NCI-H1417 treated with DMSO at 0.1 percent for 48 hours (cell line): ENCODE results near the gene CDON.
"Not testable (repeated sequence)": the region's sequence is repeated elsewhere in the genome, so short reads cannot be mapped to it uniquely, and the experiment has no call there.

ENCODE experiments used
- DNase-seq: peaks from one replicate; lab custom pipeline; 2025; lab: John Stamatoyannopoulos, UW

The CDON gene

DNA sequence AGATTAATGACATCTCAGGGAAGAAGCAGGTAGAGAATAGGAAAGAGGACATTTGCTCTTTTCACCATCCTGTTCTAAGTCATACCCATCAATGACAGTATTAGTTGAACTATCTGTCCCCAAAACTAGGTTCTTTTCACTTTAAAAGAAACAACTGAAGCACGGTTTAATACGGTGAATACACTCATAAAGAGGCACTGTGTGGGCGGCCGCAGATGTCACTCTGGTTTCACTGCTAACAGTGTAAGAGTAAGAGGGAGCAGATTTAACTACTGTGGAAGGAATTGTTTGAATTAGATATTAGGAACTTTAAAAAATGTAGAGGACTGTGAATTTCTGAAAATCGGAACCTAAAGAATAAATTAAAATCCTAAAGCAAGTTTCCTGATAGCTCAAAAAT lies 67.4 kb downstream of the CDON start:
- no peak for DNase-seq

GRCh38 chr11:125994509-125994908 lies 68.2 kb downstream of the CDON start:
- DNase-seq: no peak

DNA sequence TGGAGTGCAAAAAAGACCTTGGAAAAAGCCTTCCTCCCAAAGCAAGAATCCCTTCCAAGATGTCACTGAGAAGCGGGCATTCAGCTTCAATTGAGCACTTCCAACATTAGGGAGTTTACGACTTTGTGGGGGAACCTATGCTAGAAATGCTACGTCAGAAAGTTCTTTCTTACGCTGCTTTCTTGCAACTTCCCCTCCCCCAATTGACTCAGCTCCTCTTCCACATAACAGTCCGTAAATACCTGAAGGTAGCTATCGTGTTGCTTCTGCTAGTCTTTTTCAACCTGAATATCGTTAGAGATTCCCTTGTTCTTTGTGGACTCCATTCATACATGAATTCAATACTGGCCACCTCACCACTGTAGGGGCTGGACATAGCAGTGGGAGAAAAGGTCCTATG lies 69.8 kb downstream of the CDON start:
- DNase-seq: no peak

- DNase-seq: no peak
These were observed 72.4 kb downstream of the CDON start for GRCh38 chr11:125990244-125990643.

DNA sequence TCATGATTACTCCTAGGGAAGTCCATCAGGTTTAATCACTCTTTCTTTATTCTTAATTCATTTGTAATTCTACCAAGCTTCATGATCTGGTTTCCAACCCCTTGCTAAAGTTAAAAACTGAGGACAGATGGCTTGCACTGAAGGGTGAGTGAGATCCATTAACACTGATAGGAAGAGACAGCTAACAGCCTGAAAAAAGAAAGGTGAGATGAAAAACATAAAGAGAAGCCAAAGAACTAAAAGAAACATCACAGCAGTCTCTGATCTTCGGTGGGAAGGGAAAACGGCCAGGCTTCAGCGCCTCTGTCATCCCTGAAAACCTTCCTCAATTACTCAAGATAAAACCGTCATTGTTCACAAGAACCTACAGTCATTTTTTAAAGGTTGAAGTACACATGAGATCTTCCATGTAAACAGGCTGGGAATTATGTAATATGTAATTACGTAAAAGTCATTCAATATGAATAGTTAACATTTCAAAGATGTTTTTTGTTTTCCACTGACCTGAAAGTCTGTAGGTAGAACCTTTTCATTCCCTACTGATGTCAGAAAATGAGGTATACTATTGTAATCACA lies 75.5 kb downstream of the CDON start:
- DNase-seq: no peak

DNA sequence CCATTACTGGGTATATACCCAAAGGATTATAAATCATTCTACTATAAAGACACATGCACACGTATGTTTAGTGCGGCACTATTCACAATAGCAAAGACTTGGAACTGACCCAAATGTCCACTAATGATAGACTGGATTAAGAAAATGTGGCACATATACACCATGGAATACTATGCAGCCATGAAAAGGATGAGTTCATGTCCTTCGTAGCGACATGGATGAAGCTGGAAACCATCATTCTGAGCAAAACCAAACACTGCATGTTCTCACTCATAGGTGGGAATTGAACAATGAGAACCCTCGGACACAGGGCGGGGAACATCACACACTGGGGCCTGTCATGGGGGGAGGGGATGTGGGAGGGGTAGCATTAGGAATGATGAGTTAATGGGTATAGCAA lies 76.7 kb downstream of the CDON start:
- not testable (repeated sequence) for DNase-seq

GRCh38 chr11:125982348-125982730 lies 80.3 kb downstream of the CDON start:
- DNase-seq: no peak

DNA sequence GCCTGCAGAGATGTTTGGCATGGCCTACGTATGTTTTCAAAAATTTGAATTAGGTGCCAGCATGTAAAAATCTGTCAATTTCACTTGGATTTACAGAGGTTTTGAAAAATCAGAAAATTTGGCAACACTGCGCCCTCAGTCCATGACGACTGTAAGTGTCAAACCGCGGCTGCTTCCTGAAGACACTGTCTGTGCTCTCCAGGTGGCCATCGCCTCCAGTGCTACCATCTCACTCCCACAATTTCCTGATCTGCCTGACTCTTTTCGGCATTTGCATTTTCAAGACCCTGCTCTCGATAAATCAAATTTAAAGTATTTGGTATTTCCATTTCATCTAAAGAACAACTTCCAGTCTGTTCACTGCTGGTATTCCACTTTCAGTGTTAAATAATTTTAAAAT lies 82.2 kb downstream of the CDON start:
- DNase-seq: no peak

- no peak for DNase-seq
These were observed 83.2 kb downstream of the CDON start for GRCh38 chr11:125979511-125979910.

GRCh38 chr11:125978778-125979407 lies 83.8 kb downstream of the CDON start:
- no peak for DNase-seq

DNA sequence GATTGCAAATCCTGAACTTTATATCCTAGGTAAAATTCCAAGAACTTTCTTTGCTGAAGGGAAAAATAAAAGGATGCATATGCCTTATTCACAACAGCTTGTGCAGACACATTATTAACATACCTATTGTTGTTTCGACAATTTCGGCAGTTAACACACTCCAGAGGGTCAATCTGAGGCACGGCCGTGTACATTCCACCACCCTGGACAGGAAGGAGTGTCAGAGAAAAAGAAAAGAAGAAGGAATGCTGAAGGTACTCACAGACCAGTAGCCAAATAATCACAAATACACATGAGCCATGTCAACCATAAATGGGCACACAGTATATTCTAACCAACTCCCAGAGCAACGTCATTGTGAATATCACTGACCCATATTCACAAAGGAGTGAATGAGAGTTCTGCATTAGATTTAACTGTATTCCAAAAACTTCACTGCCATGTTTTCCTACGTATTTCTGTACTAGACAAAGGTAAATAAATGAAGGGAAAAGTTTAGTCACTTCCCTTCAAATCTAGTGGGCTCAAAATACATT lies 84.4 kb downstream of the CDON start:
- no peak for DNase-seq

DNA sequence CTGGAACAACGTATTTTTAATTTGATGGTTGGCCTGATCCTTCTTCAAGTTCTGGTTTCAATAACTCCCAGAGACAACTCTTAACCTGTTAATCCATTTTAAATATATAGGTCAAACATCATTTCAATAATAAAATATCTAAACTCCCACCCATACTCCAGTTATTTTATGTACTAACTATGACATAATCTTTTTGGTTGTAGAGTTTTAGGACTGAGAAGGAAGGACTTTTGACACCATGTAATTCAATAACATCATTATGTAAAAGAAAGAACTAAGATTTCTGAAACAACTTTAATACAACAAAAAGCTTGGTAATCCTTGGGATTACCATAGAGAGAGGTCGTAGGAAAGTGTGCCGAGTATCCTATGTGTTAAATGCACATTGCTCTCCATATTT lies 85.3 kb downstream of the CDON start:
- DNase-seq: no peak

DNA sequence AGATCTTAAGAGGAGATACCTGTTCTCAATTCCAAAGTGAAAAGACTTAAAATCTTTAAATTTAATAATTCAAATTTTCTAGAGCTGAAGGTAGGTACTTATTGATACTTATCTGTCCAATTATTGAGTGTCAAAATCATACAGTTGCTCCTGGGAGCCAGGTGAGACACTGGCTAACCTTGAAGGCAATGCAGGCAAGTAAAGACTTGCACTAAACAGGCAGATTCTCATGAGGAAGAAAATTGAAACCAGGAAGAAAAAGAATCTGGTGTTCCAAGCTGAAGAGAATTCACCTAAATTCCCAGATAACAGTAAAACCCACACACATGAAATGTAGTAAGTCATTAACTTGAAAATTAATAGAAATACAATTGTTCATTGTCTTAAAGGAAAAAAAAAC lies 86.5 kb downstream of the CDON start:
- no peak for DNase-seq

GRCh38 chr11:125975634-125976033 lies 87.0 kb downstream of the CDON start:
- DNase-seq: no peak

- no peak for DNase-seq
These were observed 88.4 kb downstream of the CDON start for GRCh38 chr11:125974284-125974683.

GRCh38 chr11:125971618-125972017 lies 91.0 kb downstream of the CDON start:
- no peak for DNase-seq

DNA sequence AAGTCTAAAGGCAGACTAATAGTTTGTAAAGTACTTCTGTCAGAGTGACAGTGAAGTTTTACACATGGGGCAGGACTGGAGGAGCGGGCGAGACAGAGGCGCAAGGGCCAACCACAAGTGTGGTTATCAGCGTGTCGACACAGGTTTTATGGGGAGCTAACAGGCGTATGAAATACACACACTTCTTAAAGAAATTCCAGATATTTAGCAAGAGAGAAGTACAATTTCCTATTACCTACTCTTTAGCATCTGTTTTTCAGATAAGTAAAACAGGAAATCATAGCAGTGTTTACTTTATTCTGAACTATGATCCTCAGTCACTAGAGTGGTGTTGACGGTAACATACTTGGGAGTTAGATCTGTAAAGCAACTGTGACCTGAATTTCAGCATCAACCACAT lies 94.3 kb downstream of the CDON start:
- no peak for DNase-seq

DNA sequence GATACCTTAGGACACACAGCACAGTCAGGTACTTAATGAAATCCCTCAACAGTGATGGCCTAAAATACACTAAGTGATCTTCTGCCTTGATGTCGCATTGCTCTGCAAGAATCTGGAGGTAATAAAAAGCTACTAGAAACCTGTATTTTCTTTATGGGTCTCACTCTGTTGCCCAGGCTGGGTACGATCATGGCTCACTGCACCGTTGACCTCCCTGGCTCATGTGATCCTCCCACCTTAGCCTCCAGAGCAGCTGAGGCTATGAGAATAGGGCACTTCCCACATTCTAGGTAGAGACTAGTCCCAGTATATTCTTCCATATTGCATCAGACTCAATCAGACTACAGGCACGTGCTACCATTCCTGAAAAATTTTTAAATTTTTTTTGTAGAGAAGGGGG lies 95.2 kb downstream of the CDON start:
- no peak for DNase-seq

GRCh38 chr11:125960771-125961170 lies 101.9 kb downstream of the CDON start:
- no peak for DNase-seq

DNA sequence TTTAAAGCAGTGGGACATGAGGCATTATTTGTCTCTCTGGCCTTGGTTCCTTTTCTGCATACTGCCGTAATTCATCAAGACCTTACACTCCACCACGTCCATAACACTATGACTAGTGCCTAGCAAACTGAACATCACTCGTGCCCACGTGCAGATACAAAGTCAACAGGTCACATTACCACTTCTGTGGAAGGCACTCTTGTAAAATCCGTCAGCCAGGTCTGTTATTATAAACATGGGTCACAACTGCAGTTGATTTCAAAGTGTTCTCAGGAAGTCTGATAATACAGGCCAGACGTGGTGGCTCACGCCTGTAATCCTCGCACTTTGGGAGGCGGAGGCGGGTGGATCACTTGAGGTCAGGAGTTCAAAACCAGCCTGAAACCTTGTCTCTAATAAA lies 102.7 kb downstream of the CDON start:
- no peak for DNase-seq

DNA sequence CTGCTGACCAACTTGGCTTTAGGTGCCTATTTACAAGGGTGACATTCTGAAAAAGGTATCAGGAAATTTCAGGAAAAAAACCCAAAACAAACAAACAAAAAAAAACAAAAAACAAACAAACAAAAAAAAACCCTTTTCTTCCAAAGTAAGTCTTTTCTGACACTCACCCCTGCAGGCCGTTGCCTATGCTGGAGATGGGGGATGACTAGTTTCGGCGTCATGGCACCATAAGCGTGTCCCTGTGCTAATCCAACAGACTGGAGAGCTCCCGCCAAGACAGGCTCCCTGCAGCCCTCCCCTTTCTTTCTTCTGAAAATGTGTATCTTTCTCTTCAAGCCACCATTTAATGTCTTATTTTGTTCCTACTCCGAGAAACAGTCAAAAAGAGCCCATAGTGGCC lies 103.2 kb downstream of the CDON start:
- no peak for DNase-seq

- DNase-seq: no peak
These were observed 103.7 kb downstream of the CDON start for GRCh38 chr11:125958872-125959400.

DNA sequence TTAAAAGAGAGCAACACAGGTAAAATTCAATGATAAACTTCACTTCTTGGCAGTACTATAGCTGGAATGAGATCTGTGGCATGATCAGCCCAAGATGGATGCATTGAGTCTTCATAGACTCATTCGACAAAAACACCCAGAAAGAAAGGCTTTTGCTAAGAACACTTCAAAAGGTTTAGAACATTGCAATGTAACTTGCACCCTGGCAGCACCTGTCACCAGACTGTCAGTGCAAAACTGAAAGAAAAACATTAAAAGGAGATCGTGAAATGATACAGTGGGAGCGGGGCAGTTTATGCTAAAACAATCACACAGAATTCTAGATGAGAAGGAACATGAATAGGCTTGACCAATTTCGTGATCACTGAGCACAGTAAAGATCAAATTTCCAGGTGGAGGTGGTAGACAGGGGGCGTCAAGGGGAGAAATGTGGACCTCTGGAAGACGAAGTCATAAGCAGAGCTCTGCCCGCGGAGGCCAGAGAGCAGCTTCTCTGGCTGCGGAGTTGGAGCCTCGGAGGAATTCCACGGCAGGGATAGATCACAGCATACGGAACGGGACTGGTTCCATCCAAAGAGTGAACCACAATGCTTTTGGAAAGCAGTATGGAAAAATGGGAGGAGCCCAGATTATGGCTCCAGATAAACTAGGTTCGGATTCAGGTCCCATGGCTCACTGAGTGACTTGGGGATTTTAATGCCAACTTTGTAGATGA lies 104.9 kb downstream of the CDON start:
- no peak for DNase-seq
